Measurements from ENCODE around the gene ALOX15B.

GRCh38 chr17:8007836-8008235, 31.0 kb upstream of the ALOX15B start:
- TF ChIP-seq EZH2phosphoT487 (IDR thresholded peaks at IDR 0.05; ENCODE audit: low read length): no peak
- TF ChIP-seq EZH2 (optimal IDR thresholded peaks at IDR 0.05; ENCODE audit: low read depth, low read length): no peak
